ENCODE results near the gene TCHP.

Gene TCHP

DNA sequence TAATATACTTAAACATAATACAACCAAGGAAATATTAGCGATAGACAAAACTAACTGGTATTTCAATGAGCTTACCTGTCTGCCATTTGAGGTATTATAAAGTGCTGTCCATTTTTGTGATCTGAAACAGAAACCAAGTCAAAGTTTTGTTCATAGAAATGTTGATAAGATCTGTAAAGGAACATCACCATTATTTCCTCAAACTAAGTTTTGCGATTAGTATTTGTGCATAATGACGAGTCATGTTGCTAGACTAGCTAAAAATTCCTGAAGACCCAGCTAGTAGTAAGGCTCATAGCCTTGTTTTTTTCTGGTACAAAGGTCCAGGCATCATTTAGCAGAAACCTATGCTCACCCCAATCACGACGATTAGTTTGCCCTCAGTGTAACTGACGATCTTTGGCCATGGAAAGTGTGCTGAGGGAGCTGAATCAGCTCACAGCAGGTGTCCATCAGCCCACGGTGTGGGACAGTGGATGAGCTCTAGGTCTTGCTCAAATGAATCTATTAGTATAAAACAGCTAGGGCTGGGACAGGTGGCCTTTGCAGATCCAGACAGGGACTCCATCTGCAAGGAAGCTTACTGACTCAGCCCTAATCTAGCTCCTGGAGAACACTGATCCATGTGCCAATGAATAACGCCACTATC is 67.4 kb downstream of the TCHP start:
- DNase-seq = no peak
